ENCODE results near the gene ZFPM1.

ZFPM1 gene

GRCh38 chr16:88526906-88527185 is 73.8 kb downstream of the ZFPM1 start:
- no peak for TF ChIP-seq ZFX (IDR thresholded peaks at IDR 0.05)
- TF ChIP-seq CTCF (conservative IDR thresholded peaks at IDR 0.05), result no peak
- H3K27ac ChIP-seq, result no peak overlapping the region

- no peak overlapping the region for H3K27ac ChIP-seq
- TF ChIP-seq CTCF (conservative IDR thresholded peaks at IDR 0.05) (peak; percentile 87), ZFX (IDR thresholded peaks at IDR 0.05) (no peak)
Observed at GRCh38 chr16:88527186-88527936, 74.3 kb downstream of the ZFPM1 start.

- no peak overlapping the region for H3K27ac ChIP-seq
- TF ChIP-seq ZFX (IDR thresholded peaks at IDR 0.05), result no peak
- TF ChIP-seq CTCF (conservative IDR thresholded peaks at IDR 0.05), result no peak
Observed at GRCh38 chr16:88527937-88528743, 75.1 kb downstream of the ZFPM1 start.

GRCh38 chr16:88528902-88529318 is 75.8 kb downstream of the ZFPM1 start:
- no peak overlapping the region for H3K27ac ChIP-seq
- no peak for TF ChIP-seq CTCF (conservative IDR thresholded peaks at IDR 0.05)
- no peak for TF ChIP-seq ZFX (IDR thresholded peaks at IDR 0.05)

GRCh38 chr16:88529596-88529995 is 76.5 kb downstream of the ZFPM1 start:
- no peak overlapping the region for H3K27ac ChIP-seq
- TF ChIP-seq CTCF (conservative IDR thresholded peaks at IDR 0.05) (no peak), ZFX (IDR thresholded peaks at IDR 0.05) (no peak)

- no peak for TF ChIP-seq CTCF (conservative IDR thresholded peaks at IDR 0.05)
- TF ChIP-seq ZFX (IDR thresholded peaks at IDR 0.05), result no peak
- no peak overlapping the region for H3K27ac ChIP-seq
Observed at GRCh38 chr16:88530051-88530857, 77.2 kb downstream of the ZFPM1 start.

GRCh38 chr16:88530858-88531203 is 77.8 kb downstream of the ZFPM1 start:
- no peak overlapping the region for H3K27ac ChIP-seq
- no peak for TF ChIP-seq ZFX (IDR thresholded peaks at IDR 0.05)
- TF ChIP-seq CTCF (conservative IDR thresholded peaks at IDR 0.05), result no peak
